SK-N-SH treated with all-trans-retinoic acid at 6 μM for 48 hours (cell line): ENCODE results near the gene ASS1.

Experiments used
- ARNTL ChIP-seq: fragments of 450-650 bp; formaldehyde crosslinking; IDR thresholded peaks from 2 replicates; pipeline ENCODE4 v1.5.0; 2020; ENCODE audit warnings: low read depth, mild to moderate bottlenecking, moderate library complexity, borderline replicate concordance
- CREB5 ChIP-seq: fragments of 250-450 bp; sonication (Bioruptor Pico); IDR thresholded peaks from 2 replicates; pipeline ENCODE4 v1.5.1; 2020; ENCODE audit warnings: low read depth, mild to moderate bottlenecking, moderate library complexity
- ESRRG ChIP-seq: fragments of 250-450 bp; sonication (Bioruptor Pico); IDR thresholded peaks from 2 replicates; pipeline ENCODE4 v1.6.1; 2021; ENCODE audit warnings: mild to moderate bottlenecking
- GLIS3 ChIP-seq: fragments of 250-450 bp; sonication (Bioruptor Pico); IDR thresholded peaks from 2 replicates; pipeline ENCODE4 v1.5.0; 2020; ENCODE audit warnings: mild to moderate bottlenecking, moderate library complexity
- PATZ1 ChIP-seq: fragments of 250-450 bp; sonication (Bioruptor Pico); IDR thresholded peaks from 2 replicates; pipeline ENCODE4 v1.8.0; 2020; ENCODE audit warnings: mild to moderate bottlenecking, moderate library complexity, borderline replicate concordance
- TCF4 ChIP-seq: fragments of 250-450 bp; sonication (Bioruptor Pico); IDR thresholded peaks from 2 replicates; pipeline ENCODE4 v1.8.0; 2021; ENCODE audit warnings: mild to moderate bottlenecking, moderate library complexity, borderline replicate concordance
- ZC3H10 ChIP-seq: fragments of 250-450 bp; sonication (Bioruptor Pico); IDR thresholded peaks from 2 replicates; pipeline ENCODE4 v1.5.1; 2021; ENCODE audit warnings: mild to moderate bottlenecking, moderate library complexity
- ZFP30 ChIP-seq: fragments of 450-650 bp; formaldehyde crosslinking; IDR thresholded peaks from 2 replicates; pipeline ENCODE4 v1.5.0; 2022; ENCODE audit warnings: mild to moderate bottlenecking, moderate library complexity
- ZNF565 ChIP-seq: fragments of 450-650 bp; formaldehyde crosslinking; conservative IDR thresholded peaks from 2 replicates; pipeline ENCODE4 v1.5.0; 2020; ENCODE audit warnings: low read depth, mild to moderate bottlenecking, moderate library complexity
- ZNF70 ChIP-seq: fragments of 450-650 bp; formaldehyde crosslinking; IDR thresholded peaks from 2 replicates; pipeline ENCODE4 v1.5.0; 2020; ENCODE audit warnings: mild to moderate bottlenecking, moderate library complexity
- ZNF8 ChIP-seq: fragments of 450-650 bp; formaldehyde crosslinking; IDR thresholded peaks from 2 replicates; pipeline ENCODE4 v1.5.0; 2020; ENCODE audit warnings: mild to moderate bottlenecking, moderate library complexity
- TF ChIP-seq, protein P1 (sequence below): fragments of 250-450 bp; sonication (Bioruptor Pico); IDR thresholded peaks from 2 replicates; pipeline ENCODE4 v1.5.0; 2020; ENCODE audit warnings: mild to moderate bottlenecking, moderate library complexity

- TF ChIP-seq CREB5 (CRISPR knock-in tag) (no peak), ZFP30 (no peak), PATZ1 (CRISPR knock-in tag) (no peak), ESRRG (CRISPR knock-in tag) (no peak), TCF4 (CRISPR knock-in tag) (no peak), ZNF70 (CRISPR knock-in tag) (no peak), ZC3H10 (CRISPR knock-in tag) (no peak), ARNTL (CRISPR knock-in tag) (no peak), GLIS3 (CRISPR knock-in tag) (no peak), ZNF565 (no peak), ZNF8 (CRISPR knock-in tag) (no peak)
- TF ChIP-seq, protein P1, sequence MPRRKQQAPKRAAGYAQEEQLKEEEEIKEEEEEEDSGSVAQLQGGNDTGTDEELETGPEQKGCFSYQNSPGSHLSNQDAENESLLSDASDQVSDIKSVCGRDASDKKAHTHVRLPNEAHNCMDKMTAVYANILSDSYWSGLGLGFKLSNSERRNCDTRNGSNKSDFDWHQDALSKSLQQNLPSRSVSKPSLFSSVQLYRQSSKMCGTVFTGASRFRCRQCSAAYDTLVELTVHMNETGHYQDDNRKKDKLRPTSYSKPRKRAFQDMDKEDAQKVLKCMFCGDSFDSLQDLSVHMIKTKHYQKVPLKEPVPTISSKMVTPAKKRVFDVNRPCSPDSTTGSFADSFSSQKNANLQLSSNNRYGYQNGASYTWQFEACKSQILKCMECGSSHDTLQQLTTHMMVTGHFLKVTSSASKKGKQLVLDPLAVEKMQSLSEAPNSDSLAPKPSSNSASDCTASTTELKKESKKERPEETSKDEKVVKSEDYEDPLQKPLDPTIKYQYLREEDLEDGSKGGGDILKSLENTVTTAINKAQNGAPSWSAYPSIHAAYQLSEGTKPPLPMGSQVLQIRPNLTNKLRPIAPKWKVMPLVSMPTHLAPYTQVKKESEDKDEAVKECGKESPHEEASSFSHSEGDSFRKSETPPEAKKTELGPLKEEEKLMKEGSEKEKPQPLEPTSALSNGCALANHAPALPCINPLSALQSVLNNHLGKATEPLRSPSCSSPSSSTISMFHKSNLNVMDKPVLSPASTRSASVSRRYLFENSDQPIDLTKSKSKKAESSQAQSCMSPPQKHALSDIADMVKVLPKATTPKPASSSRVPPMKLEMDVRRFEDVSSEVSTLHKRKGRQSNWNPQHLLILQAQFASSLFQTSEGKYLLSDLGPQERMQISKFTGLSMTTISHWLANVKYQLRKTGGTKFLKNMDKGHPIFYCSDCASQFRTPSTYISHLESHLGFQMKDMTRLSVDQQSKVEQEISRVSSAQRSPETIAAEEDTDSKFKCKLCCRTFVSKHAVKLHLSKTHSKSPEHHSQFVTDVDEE (CRISPR knock-in tag) = no peak
Measured at GRCh38 chr9:130407916-130408663, 36.7 kb upstream of the ASS1 start.
